Nephron progenitor cell (in vitro differentiated cells): ENCODE results near the gene EXOC6B.

ENCODE experiments used
- DNase-seq: peaks from one replicate; pipeline ENCODE4 v3.0.0; 2021
- H3K27ac Mint-ChIP-seq: 2 replicates; pipeline ENCODE4 v1.8.0; 2021; ENCODE audit warnings: mild to moderate bottlenecking, moderate library complexity, mixed read lengths
- H3K27me3 Mint-ChIP-seq: 2 replicates; pipeline ENCODE4 v1.8.0; 2021; ENCODE audit warnings: mild to moderate bottlenecking, low read depth, mixed read lengths; ENCODE audit not compliant: poor library complexity
- H3K36me3 Mint-ChIP-seq: 2 replicates; pipeline ENCODE4 v1.8.0; 2021; ENCODE audit warnings: low read depth, mixed read lengths
- H3K4me1 Mint-ChIP-seq: 2 replicates; pipeline ENCODE4 v1.8.0; 2021; ENCODE audit warnings: mixed read lengths
- H3K4me3 Mint-ChIP-seq: 2 replicates; pipeline ENCODE4 v1.8.0; 2021; ENCODE audit warnings: mild to moderate bottlenecking, moderate library complexity, mixed read lengths
- H3K9me3 Mint-ChIP-seq: 2 replicates; pipeline ENCODE4 v1.8.0; 2021; ENCODE audit warnings: mild to moderate bottlenecking, moderate library complexity, mixed read lengths
- TF ChIP-seq, protein P1 (sequence below): fragments of 200-600 bp; sonication (generic); IDR thresholded peaks from 2 replicates; pipeline ENCODE4 v1.5.0; 2021; ENCODE audit warnings: antibody characterized with exemption

The EXOC6B gene

DNA sequence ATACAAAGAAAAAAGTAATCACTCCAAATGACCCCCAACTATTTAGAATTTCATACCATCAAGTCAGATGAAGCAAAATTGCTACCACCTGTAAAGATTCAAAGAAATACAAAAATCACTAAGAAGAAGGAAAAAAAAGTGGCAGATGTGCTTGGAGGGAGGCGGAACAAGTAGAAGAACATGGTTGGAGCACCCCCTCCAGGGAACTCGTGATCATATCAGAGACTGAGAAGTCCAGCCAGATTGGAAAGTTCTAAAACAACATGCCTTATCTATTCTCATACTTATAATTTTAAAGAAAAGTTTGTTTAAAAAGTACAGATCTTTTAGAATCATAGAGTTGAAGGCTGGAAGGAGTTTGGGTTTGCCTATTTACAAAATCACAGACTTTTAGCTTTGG is 564.8 kb downstream of the EXOC6B start:
- Mint-ChIP-seq H3K4me1 (peaks cover 12% of the 10 kb centered on the region), H3K36me3 (no peaks in the 10 kb centered on the region), H3K9me3 (peaks cover 4% of the 10 kb centered on the region), H3K27me3 (peaks cover 3% of the 10 kb centered on the region), H3K27ac (no peak overlapping the region), H3K4me3 (no peak overlapping the region)
- TF ChIP-seq, protein P1, sequence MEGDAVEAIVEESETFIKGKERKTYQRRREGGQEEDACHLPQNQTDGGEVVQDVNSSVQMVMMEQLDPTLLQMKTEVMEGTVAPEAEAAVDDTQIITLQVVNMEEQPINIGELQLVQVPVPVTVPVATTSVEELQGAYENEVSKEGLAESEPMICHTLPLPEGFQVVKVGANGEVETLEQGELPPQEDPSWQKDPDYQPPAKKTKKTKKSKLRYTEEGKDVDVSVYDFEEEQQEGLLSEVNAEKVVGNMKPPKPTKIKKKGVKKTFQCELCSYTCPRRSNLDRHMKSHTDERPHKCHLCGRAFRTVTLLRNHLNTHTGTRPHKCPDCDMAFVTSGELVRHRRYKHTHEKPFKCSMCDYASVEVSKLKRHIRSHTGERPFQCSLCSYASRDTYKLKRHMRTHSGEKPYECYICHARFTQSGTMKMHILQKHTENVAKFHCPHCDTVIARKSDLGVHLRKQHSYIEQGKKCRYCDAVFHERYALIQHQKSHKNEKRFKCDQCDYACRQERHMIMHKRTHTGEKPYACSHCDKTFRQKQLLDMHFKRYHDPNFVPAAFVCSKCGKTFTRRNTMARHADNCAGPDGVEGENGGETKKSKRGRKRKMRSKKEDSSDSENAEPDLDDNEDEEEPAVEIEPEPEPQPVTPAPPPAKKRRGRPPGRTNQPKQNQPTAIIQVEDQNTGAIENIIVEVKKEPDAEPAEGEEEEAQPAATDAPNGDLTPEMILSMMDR: no peak
- no peak for DNase-seq

DNA sequence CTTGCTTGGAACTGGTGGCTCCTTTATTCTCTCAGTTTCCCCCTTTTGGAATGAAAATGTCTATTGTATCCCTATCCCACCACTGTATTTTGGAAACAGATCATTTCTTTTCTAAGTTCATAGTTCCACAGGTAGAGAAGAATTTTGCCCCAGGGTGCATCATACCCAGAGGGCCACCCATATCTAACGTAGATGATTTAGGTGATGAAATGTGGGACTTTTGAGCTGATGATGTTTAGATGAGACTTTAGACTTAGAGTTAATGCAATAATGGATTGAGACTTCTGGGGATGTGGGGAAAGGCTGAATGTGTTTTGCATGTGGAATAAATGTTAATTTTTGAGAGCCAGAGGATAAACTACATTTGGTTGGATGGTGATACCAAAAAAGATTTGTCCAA is 570.3 kb downstream of the EXOC6B start:
- peaks cover 12% of the 10 kb centered on the region for H3K4me1 Mint-ChIP-seq
- peaks cover 5% of the 10 kb centered on the region for H3K27me3 Mint-ChIP-seq
- DNase-seq: no peak
- no peaks in the 10 kb centered on the region for H3K36me3 Mint-ChIP-seq
- H3K27ac Mint-ChIP-seq: no peak overlapping the region
- no peaks in the 10 kb centered on the region for H3K9me3 Mint-ChIP-seq
- H3K4me3 Mint-ChIP-seq: no peak overlapping the region
- TF ChIP-seq, protein P1: no peak

DNA sequence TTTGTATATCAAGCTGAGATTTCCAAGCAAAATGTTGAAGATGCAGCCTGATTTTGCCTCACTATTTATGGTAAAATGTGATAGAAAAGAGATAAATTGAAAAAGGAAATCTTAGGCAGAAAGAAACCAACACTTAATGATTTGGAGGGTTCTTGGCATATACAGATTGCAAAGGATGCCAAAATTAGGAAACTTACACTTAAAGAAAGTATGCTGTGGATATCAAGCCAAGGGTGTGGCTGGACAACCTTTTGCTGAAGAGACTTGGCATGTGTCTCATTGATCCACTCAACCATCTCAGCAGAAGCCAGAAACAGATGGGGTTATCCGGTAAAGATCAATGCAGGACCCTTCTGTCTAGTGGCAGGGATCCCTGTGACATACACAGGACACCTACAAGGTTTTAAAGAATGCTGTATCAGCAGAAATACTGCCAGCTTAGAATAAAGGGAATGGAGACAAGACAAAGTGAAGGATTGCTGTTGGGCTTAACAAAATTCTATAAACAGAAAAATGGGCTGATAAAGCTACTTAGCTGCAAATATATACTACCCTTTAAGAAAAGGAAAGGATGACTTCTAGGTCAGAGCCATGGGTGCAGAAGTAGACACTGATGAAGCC is 570.9 kb downstream of the EXOC6B start:
- TF ChIP-seq, protein P1: no peak
- Mint-ChIP-seq H3K4me1 (peaks cover 12% of the 10 kb centered on the region), H3K9me3 (no peaks in the 10 kb centered on the region), H3K36me3 (no peaks in the 10 kb centered on the region), H3K4me3 (no peak overlapping the region), H3K27me3 (peaks cover 5% of the 10 kb centered on the region), H3K27ac (no peak overlapping the region)
- no peak for DNase-seq

DNA sequence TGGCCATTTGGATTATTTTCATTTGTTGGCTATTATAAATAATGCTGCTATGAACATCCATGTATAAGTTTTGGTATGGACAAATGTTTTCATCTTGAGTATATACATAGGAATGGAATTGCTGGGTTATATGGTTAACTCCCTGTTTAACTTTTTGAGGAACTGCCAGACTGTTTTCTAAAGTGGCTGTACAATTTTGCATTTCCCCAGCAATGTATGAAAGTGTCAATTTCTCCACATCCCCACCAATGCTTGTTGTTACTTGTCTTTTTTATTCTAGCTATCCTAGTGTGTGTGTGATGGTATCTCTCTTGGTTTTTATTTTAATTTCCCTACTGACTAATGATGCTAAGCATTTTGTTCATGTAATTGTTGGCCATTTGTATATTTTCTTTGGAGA is 587.5 kb downstream of the EXOC6B start:
- Mint-ChIP-seq H3K36me3 (no peaks in the 10 kb centered on the region), H3K27ac (no peak overlapping the region), H3K4me1 (no peaks in the 10 kb centered on the region), H3K27me3 (peaks cover 3% of the 10 kb centered on the region), H3K4me3 (no peak overlapping the region), H3K9me3 (no peaks in the 10 kb centered on the region)
- no peak for DNase-seq
- TF ChIP-seq, protein P1: no peak

DNA sequence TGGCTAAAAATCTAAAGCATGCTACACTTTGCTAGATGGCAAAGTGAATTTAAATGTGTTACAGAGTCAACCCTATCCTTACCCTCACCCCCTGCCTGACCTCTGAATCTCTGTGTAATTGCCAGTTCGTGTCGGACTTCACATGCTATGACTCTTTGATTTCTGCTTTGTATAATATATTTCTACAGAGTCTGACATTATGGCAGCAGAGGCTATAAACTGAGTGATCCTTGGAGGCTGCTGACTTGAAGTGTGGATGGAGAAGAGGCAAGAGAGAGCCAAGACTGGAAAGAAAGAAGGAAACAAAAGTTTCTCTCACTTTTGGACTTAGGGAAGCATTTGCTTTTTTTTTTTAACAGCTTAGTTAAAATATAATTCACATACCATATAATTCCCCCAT is 588.3 kb downstream of the EXOC6B start:
- TF ChIP-seq, protein P1: no peak
- H3K4me1 Mint-ChIP-seq: no peaks in the 10 kb centered on the region
- H3K27me3 Mint-ChIP-seq: peaks cover 3% of the 10 kb centered on the region
- no peak overlapping the region for H3K27ac Mint-ChIP-seq
- no peak overlapping the region for H3K4me3 Mint-ChIP-seq
- H3K9me3 Mint-ChIP-seq: no peaks in the 10 kb centered on the region
- H3K36me3 Mint-ChIP-seq: no peaks in the 10 kb centered on the region
- DNase-seq: no peak

DNA sequence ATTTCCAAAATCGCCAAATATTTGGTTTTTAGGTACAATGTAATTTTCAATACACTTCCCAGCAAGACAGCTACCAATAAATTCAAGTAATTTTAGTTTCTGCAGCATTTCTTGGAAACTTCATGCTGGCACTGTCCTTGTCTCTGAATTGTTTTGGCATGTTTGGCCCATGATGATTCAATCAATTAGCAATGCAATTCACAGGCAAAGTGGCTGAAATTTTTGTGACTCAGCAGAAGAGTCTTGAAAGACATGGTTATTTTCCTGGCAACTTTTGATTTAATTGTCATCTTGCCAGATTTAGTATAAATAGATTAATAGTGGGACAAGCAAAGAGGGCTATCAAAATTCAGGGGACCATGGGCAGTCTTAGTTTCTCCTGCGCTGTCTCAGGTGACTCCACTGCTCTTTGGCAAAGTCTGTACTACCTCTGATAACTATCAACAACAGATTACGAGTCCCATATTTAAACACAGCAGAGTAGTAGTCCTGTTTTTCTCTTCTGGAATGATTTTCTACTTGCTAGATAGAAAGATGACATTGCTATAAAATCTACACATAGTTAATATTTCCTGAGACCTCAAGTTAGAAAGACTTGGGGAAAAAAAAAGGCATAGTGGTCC is 589.3 kb downstream of the EXOC6B start:
- no peaks in the 10 kb centered on the region for H3K36me3 Mint-ChIP-seq

More for the DNA sequence above, 589.3 kb downstream of the EXOC6B start:
- DNase-seq: no peak
- Mint-ChIP-seq H3K9me3 (no peaks in the 10 kb centered on the region), H3K27ac (no peak overlapping the region), H3K27me3 (peaks cover 3% of the 10 kb centered on the region), H3K4me1 (no peaks in the 10 kb centered on the region), H3K4me3 (no peak overlapping the region)
- TF ChIP-seq, protein P1: no peak
